Activated CD4-positive, alpha-beta T cell treated with anti-CD3 and anti-CD28 coated beads, Interleukin-2, amount 50 U/mL, for 48 hours (primary cell): ENCODE data around the gene VCY.
"Not testable (repeated sequence)": the region's sequence is repeated elsewhere in the genome, so short reads cannot be mapped to it uniquely, and the experiment has no call there.

ENCODE experiments used
- DNase-seq, 2 experiments: peaks; one replicate each; pipeline ENCODE4 v3.0.0-alpha.2; 2020

VCY gene

GRCh38 chrY:13986373-13986772 is at the start of gene VCY:
TSS of gene VCY (minus strand) at chrY:13986473. CDS start at chrY:13986440, 33 bp downstream.
- not testable (repeated sequence) for DNase-seq

DNA sequence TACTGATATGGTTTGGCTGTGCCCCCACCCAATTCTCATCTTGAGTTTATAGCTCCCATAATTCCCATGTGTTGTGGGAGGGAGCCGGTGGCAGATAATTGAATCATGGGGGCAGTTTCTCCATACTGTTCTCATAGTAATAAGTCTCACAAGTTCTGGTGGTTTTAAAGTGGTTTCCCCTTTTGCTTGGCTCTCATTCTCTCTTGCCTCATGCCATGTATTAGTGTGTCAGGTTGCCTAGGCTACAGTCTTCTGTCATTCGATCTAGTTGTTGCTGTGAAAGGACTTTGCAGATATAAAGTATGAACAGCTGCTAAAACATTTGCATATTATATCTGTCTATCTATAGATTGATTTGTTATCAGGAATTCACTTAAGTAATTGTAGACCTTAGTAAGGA is 44.1 kb upstream of the VCY start:
- not testable (repeated sequence) for DNase-seq

- not testable (repeated sequence) for DNase-seq
Observed at GRCh38 chrY:14011916-14012315, 25.6 kb upstream of the VCY start.

- not testable (repeated sequence) for DNase-seq
Observed at GRCh38 chrY:13942406-13942805, 43.9 kb downstream of the VCY start.
